Neural progenitor cell (in vitro differentiated cells): ENCODE measurements around the gene WDR86.

Source experiments
- EZH2 ChIP-seq: fragments of 200-600 bp; sonication (generic); IDR thresholded peaks from 2 replicates; pipeline ENCODE4 v1.6.1; 2017; ENCODE audit warnings: antibody characterized with exemption, mild to moderate bottlenecking, moderate library complexity
- EZH2phosphoT487 ChIP-seq: fragments of 200-600 bp; sonication (generic); IDR thresholded peaks from 2 replicates; pipeline ENCODE4 v1.6.1; 2017; ENCODE audit warnings: antibody characterized with exemption
- TF ChIP-seq, protein P1 (sequence below): fragments of 200-600 bp; sonication (generic); IDR thresholded peaks from 2 replicates; pipeline ENCODE4 v1.5.1; 2017; ENCODE audit warnings: antibody characterized with exemption, mild to moderate bottlenecking

DNA sequence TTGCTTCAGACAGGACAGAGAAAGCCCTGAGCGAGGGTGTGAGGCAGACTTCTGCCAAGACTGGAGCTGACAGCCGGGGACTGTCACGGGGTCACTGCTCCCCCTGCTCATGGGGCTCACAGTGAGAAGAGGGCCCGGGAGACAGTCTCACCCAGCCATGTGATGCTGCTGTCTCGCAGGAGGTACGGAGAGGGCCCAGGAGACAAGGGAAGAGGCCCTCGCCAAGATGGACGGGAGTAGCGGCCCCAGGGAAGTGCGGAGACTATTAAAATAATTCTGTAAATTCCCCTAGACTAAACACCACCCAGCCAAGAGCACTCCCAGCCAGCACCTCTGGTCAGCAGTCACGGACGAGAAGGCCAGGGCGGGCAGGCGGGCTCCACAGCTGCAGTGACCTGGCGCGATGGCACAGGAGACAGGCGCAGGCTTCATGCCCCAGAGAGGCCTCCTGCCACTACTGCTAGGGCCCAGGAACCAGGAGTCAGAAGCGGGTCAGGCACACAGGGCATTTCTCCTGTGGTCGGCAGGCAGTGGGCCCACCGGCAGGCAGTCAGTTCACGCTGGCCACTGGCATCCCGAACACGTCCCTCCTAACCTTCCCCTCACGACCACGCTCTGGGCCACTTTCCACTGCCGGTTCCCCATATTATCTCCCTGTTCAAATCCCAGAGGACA, 24.1 kb downstream of the WDR86 start:
- TF ChIP-seq, protein P1, sequence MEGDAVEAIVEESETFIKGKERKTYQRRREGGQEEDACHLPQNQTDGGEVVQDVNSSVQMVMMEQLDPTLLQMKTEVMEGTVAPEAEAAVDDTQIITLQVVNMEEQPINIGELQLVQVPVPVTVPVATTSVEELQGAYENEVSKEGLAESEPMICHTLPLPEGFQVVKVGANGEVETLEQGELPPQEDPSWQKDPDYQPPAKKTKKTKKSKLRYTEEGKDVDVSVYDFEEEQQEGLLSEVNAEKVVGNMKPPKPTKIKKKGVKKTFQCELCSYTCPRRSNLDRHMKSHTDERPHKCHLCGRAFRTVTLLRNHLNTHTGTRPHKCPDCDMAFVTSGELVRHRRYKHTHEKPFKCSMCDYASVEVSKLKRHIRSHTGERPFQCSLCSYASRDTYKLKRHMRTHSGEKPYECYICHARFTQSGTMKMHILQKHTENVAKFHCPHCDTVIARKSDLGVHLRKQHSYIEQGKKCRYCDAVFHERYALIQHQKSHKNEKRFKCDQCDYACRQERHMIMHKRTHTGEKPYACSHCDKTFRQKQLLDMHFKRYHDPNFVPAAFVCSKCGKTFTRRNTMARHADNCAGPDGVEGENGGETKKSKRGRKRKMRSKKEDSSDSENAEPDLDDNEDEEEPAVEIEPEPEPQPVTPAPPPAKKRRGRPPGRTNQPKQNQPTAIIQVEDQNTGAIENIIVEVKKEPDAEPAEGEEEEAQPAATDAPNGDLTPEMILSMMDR, result no peak
- TF ChIP-seq EZH2, result no peak
- TF ChIP-seq EZH2phosphoT487, result no peak
